SU-DHL-6 (cell line): ENCODE data around the gene FOXO4.

Source experiments
- H2AFZ ChIP-seq: fragments of 200-600 bp; sonication (generic); 2 replicates; pipeline ENCODE4 v1.6.1; 2014; ENCODE audit warnings: low read depth, mild to moderate bottlenecking, moderate library complexity, mixed read lengths, antibody characterized with exemption, low read length; ENCODE audit not compliant: severe bottlenecking
- H3F3A ChIP-seq: fragments of 200-600 bp; shearing (Covaris generic); 2 replicates; pipeline ENCODE4 v1.6.0; 2016; ENCODE audit warnings: antibody characterized with exemption, mild to moderate bottlenecking; ENCODE audit not compliant: insufficient read depth
- H3K27ac ChIP-seq: fragments of 200-600 bp; sonication (generic); 2 replicates; pipeline ENCODE4 v1.5.1; 2016; ENCODE audit warnings: low read depth, mild to moderate bottlenecking, low read length, moderate library complexity, mixed read lengths
- H3K27me3 ChIP-seq: fragments of 200-600 bp; sonication (generic), shearing (Covaris generic); 2 replicates; pipeline ENCODE4 v1.6.0; 2014; ENCODE audit warnings: mild to moderate bottlenecking, low read length
- H3K36me3 ChIP-seq: fragments of 200-600 bp; sonication (generic); 2 replicates; pipeline ENCODE4 v1.6.1; 2014; ENCODE audit warnings: mild to moderate bottlenecking, low read length, mixed read lengths
- H3K4me2 ChIP-seq: fragments of 300-600, 200-600 bp; shearing (Covaris generic), sonication (generic); 2 replicates; pipeline ENCODE4 v1.6.0; 2014; ENCODE audit warnings: low read length, low read depth, mild to moderate bottlenecking; ENCODE audit not compliant: poor library complexity, severe bottlenecking
- H3K4me3 ChIP-seq: fragments of 200-600 bp; sonication (generic); 2 replicates; pipeline ENCODE4 v1.5.1; 2014; ENCODE audit warnings: antibody characterized with exemption, low read length, mild to moderate bottlenecking, mixed read lengths; ENCODE audit not compliant: insufficient read depth, poor library complexity, severe bottlenecking
- H3K79me2 ChIP-seq: fragments of 200-600 bp; sonication (generic); 2 replicates; pipeline ENCODE4 v1.6.1; 2014; ENCODE audit warnings: mild to moderate bottlenecking, low read length, moderate library complexity; ENCODE audit not compliant: insufficient read depth
- H3K9ac ChIP-seq: fragments of 200-600 bp; sonication (generic); 2 replicates; pipeline ENCODE4 v1.7.0; 2014; ENCODE audit warnings: mild to moderate bottlenecking, low read length
- H3K9me2 ChIP-seq: fragments of 200-600 bp; sonication (generic); replicated peaks from 2 replicates; pipeline ENCODE4 v1.6.1; 2014; ENCODE audit warnings: low read length; ENCODE audit not compliant: insufficient read depth
- H3K9me3 ChIP-seq: fragments of 200-600 bp; sonication (generic); 2 replicates; pipeline ENCODE4 v1.6.1; 2014; ENCODE audit warnings: low read length, mixed read lengths; ENCODE audit not compliant: insufficient read depth
- H4K20me1 ChIP-seq: fragments of 200-600 bp; sonication (generic); 2 replicates; pipeline ENCODE4 v1.6.1; 2014; ENCODE audit warnings: low read depth, mild to moderate bottlenecking, antibody characterized with exemption, low read length, moderate library complexity, mixed read lengths
- EZH2phosphoT487 ChIP-seq: fragments of 200-600 bp; sonication (generic), shearing (Covaris generic); conservative IDR thresholded peaks from 2 replicates; pipeline ENCODE4 v1.6.1; 2018; ENCODE audit warnings: mild to moderate bottlenecking, antibody characterized with exemption, low read length, moderate library complexity, mixed read lengths
- TF ChIP-seq, protein P1 (sequence below): fragments of 200-600 bp; sonication (generic); IDR thresholded peaks from one replicate; pipeline ENCODE4 v1.5.1; 2017; ENCODE audit warnings: antibody characterized with exemption, mild to moderate bottlenecking, low read length, moderate library complexity; ENCODE audit not compliant: insufficient read depth, poor library complexity, severe bottlenecking

The FOXO4 gene

DNA sequence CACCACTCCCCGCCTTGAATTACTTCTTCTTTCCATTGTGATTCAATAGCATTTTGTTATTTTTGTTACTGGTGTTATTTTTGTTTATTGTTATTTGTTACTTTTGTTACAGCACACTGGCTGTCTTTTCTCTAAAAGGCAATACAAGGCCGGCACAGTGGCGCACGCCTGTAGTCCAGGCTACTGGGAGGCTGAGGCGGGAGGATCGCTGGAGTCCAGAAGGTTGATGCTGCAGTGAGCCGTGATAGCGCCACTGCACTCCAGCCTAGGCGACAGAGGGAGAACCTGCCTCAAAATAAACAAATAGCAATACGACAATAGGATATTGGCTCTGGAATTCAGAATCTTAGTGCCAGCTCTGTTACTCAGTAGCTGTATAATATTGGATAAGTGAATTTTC is 21.7 kb downstream of the FOXO4 start:
- Histone ChIP-seq H2AFZ (peak overlapping the region; percentile 77), H4K20me1 (no peaks in the 10 kb centered on the region), H3K9me2 (no peaks in the 10 kb centered on the region), H3K27me3 (no peaks in the 10 kb centered on the region), H3K9me3 (no peaks in the 10 kb centered on the region), H3K79me2 (no peaks in the 10 kb centered on the region), H3K36me3 (no peaks in the 10 kb centered on the region), H3K27ac (peak overlapping the region; percentile 72; the same call in 1 of the 2 replicates), H3K4me3 (peak overlapping the region; percentile 72), H3K4me2 (peak overlapping the region; percentile 90), H3K9ac (peak overlapping the region; percentile 75), H3F3A (peaks cover 8% of the 10 kb centered on the region)
- TF ChIP-seq, protein P1, sequence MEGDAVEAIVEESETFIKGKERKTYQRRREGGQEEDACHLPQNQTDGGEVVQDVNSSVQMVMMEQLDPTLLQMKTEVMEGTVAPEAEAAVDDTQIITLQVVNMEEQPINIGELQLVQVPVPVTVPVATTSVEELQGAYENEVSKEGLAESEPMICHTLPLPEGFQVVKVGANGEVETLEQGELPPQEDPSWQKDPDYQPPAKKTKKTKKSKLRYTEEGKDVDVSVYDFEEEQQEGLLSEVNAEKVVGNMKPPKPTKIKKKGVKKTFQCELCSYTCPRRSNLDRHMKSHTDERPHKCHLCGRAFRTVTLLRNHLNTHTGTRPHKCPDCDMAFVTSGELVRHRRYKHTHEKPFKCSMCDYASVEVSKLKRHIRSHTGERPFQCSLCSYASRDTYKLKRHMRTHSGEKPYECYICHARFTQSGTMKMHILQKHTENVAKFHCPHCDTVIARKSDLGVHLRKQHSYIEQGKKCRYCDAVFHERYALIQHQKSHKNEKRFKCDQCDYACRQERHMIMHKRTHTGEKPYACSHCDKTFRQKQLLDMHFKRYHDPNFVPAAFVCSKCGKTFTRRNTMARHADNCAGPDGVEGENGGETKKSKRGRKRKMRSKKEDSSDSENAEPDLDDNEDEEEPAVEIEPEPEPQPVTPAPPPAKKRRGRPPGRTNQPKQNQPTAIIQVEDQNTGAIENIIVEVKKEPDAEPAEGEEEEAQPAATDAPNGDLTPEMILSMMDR: no peak
- no peak for TF ChIP-seq EZH2phosphoT487

DNA sequence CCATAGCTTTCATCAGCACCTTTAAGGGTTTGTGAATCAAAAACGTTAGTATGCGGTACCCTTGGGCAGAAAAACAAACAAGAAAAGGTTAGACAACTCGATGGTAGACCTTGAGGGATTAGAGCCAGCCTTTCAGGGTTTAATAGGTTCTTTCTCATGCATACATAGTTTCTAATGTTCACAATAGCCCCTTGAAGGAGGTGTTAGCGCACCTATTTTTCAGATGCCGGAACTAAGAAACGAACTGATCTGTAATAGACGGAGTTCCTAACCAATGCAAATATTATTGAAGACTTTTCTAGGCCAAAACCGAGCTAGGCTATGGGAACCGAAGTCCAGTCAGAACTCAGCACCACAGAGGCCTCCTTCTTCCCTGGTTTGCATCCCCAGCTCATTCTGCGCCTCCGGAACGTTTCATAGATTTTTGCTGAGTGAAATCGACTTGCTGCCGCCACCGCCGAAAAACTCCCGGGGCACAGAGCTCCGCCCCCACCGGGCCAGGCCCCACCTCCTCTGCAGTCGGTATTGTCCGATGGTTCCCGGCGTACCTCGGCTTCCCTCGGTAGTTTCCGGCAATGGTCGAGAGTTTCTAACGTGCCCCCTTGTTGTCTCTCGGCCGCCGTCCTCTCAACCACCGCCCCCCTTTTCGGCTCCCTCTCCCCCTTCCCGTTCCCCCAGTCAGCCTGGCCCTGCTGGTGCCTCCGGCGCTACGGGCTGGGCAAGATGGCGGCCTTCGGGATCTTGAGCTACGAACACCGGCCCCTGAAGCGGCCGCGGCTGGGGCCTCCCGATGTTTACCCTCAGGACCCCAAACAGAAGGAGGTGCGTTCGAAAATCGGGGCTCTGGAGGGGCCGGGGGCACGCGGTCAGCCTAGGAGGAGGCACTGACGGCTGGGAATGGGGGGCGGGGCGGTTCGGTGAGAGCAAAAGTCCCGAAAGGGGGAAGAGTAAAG is 22.7 kb downstream of the FOXO4 start, which contains the start of gene MED12:
MED12 (plus strand) TSS at position 565 of the 953 bp plus-strand sequence; CDS start at position 724, 159 bp downstream.
- Histone ChIP-seq H3K9me3 (no peaks in the 10 kb centered on the region), H3K79me2 (no peaks in the 10 kb centered on the region), H3K9me2 (no peaks in the 10 kb centered on the region), H3K4me2 (peak within 1 kb of the TSS; percentile 90), H4K20me1 (no peaks in the 10 kb centered on the region), H3K4me3 (peak within 1 kb of the TSS; percentile 72), H3K27ac (peak within 1 kb of the TSS; percentile 72), H3K27me3 (no peaks in the 10 kb centered on the region), H3K9ac (peak within 1 kb of the TSS; percentile 75), H3F3A (0 out of 2 replicates have a peak, but pooled peaks cover 5% of the 10 kb centered on the region), H2AFZ (peak within 1 kb of the TSS; percentile 80), H3K36me3 (no peaks in the 10 kb centered on the region)
- TF ChIP-seq, protein P1: no peak
- TF ChIP-seq EZH2phosphoT487: no peak

DNA sequence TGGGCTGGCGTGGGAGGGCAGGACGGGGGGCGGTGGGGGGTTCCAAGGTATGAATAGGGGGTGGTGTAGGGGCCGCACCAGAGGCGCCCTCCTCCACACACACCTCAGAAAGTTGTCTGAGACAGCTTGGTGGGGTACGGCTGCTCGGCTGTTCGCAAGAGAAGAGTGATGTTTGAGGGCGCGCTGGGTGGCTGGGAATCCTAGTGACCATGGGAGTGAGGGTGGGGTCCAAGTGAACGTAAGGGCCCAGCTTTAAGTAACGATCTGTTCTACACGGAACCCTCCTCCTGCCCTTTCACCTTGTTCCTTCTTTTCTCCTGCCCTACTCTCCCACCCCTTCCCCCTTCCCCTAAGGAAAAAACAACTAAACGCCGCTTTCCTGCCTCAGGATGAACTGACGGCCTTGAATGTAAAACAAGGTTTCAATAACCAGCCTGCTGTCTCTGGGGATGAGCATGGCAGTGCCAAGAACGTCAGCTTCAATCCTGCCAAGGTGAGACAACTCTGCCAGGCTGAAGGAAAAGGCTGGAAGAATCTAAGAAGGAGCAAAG is 23.4 kb downstream of the FOXO4 start:
- Histone ChIP-seq H3K27me3 (no peaks in the 10 kb centered on the region), H3K36me3 (no peaks in the 10 kb centered on the region), H3K9me2 (no peaks in the 10 kb centered on the region), H2AFZ (peak overlapping the region; percentile 80), H3K4me3 (peak overlapping the region; percentile 72), H3K9me3 (no peaks in the 10 kb centered on the region), H3K79me2 (no peaks in the 10 kb centered on the region), H3K27ac (peak overlapping the region; percentile 72; the same call in 1 of the 2 replicates), H3F3A (0 out of 2 replicates have a peak, but pooled peaks cover 5% of the 10 kb centered on the region), H3K4me2 (peak overlapping the region; percentile 90), H3K9ac (peak overlapping the region; percentile 75), H4K20me1 (no peaks in the 10 kb centered on the region)
- TF ChIP-seq, protein P1: no peak
- no peak for TF ChIP-seq EZH2phosphoT487
